A673 (cell line): ENCODE results near the gene IQGAP2. TPM values are rescaled to one million over a fixed set of nuclear protein-coding genes. Genes with fewer than 3 reads are reported as not detected.
A peak's percentile ranks its signal among the peaks of the same experiment; 100 is the strongest.

Experiments used
- BruUV-seq: library from RNA; stranded (reverse); fragments of 400-500 nt; replicated peaks from 2 replicates; lab custom pipeline; 2021; lab: Mats Ljungman, UMichigan
- CTCF ChIA-PET: fragments of 300-600 bp; sonication (Branson Sonifier 250); formaldehyde crosslinking; loops from one replicate; lab custom pipeline; 2022; ENCODE audit warnings: antibody characterized with exemption; lab: Charles Lee
- POLR2A ChIA-PET: fragments of 300-600 bp; sonication (Branson Sonifier 250); formaldehyde crosslinking; loops from one replicate; lab custom pipeline; 2022; ENCODE audit warnings: antibody characterized with exemption; ENCODE audit not compliant: low non-redundant PET; lab: Charles Lee
- DNase-seq: peaks from one replicate; pipeline ENCODE4 v3.0.0-alpha.2; 2015; ENCODE audit warnings: low spot score
- H3K27ac ChIP-seq: fragments of 200-600 bp; sonication (generic); 2 replicates; pipeline ENCODE4 v1.5.1; 2016; ENCODE audit warnings: mixed run types, low read depth, mild to moderate bottlenecking, mixed read lengths, antibody characterized with exemption, low read length; ENCODE audit not compliant: poor library complexity, severe bottlenecking
- H3K27me3 ChIP-seq: fragments of 200-600 bp; sonication (generic); replicated peaks from 2 replicates; pipeline ENCODE4 v1.6.1; 2017; ENCODE audit warnings: mixed run types, low read depth, mild to moderate bottlenecking, mixed read lengths, antibody characterized with exemption, low read length; ENCODE audit not compliant: insufficient read depth, poor library complexity
- H3K36me3 ChIP-seq: fragments of 200-600 bp; sonication (generic); 2 replicates; pipeline ENCODE4 v1.6.1; 2016; ENCODE audit warnings: mixed run types, mild to moderate bottlenecking, mixed read lengths, antibody characterized with exemption, low read length; ENCODE audit not compliant: insufficient read depth, poor library complexity, severe bottlenecking
- H3K4me1 ChIP-seq: fragments of 200-600 bp; sonication (generic); 2 replicates; pipeline ENCODE4 v1.6.1; 2017; ENCODE audit warnings: mixed run types, mild to moderate bottlenecking, mixed read lengths, antibody characterized with exemption, low read length; ENCODE audit not compliant: insufficient read depth, poor library complexity, severe bottlenecking
- H3K4me3 ChIP-seq: fragments of 200-600 bp; sonication (generic); 2 replicates; pipeline ENCODE4 v1.5.1; 2016; ENCODE audit warnings: low read depth, mixed run types, mild to moderate bottlenecking, mixed read lengths, low read length; ENCODE audit not compliant: poor library complexity, severe bottlenecking
- H3K9me3 ChIP-seq: fragments of 200-600 bp; sonication (generic); 2 replicates; pipeline ENCODE4 v1.6.1; 2016; ENCODE audit warnings: mixed run types, low read depth, mild to moderate bottlenecking, mixed read lengths, antibody characterized with exemption, low read length; ENCODE audit not compliant: poor library complexity, severe bottlenecking
- CTCF ChIP-seq: fragments of 300-800, 200-600 bp; sonication (generic); conservative IDR thresholded peaks from 2 replicates; pipeline ENCODE4 v1.5.1; 2017; ENCODE audit warnings: low read depth, mild to moderate bottlenecking, antibody characterized with exemption, low read length, moderate library complexity, mixed read lengths
- EZH2 ChIP-seq: fragments of 200-600 bp; sonication (generic); IDR thresholded peaks from 2 replicates; pipeline ENCODE4 v1.6.1; 2017; ENCODE audit warnings: borderline replicate concordance, low read depth, mild to moderate bottlenecking, mixed read lengths, antibody characterized with exemption, low read length; ENCODE audit not compliant: poor library complexity, severe bottlenecking
- intact Hi-C: fragments of 100-400 bp; cut with micrococcal nuclease; formaldehyde crosslinking; loops from one replicate; pipeline ENCODE4 v1.10.0; 2022; ENCODE audit not compliant: unreplicated experiment
- total RNA-seq: library from RNA; stranded (reverse); gene quantifications from 2 replicates; pipeline ENCODE4 v1.2.3, GENCODE V29; 2021

Gene IQGAP2
- total RNA-seq, 1 experiment from 2014 or later = 26.8 TPM

- no peak for DNase-seq
- no peaks in the 10 kb centered on the region for H3K9me3 ChIP-seq
- TF ChIP-seq CTCF (no peak), EZH2 (no peak)
- intact Hi-C loops = no loop called here
- H3K27me3 ChIP-seq = no peaks in the 10 kb centered on the region
- H3K4me1 ChIP-seq = peaks cover 52% of the 10 kb centered on the region
- CTCF ChIA-PET = no interaction called here
- peak overlapping the region; percentile 51 for H3K27ac ChIP-seq
- no peaks in the 10 kb centered on the region for H3K36me3 ChIP-seq
- POLR2A ChIA-PET = interaction anchor here (0.7 kb wide), 1 partner anchor 478 kb away, joined by 3 read pairs; no protein-coding TSS in a partner anchor
- no peak overlapping the region for H3K4me3 ChIP-seq
- no TSS peak for BruUV-seq
These were observed 119.2 kb downstream of the IQGAP2 start for GRCh38 chr5:76522103-76522935.

GRCh38 chr5:76524101-76524835, 121.2 kb downstream of the IQGAP2 start:
- no peak for DNase-seq

More at GRCh38 chr5:76524101-76524835, 121.2 kb downstream of the IQGAP2 start:
- Histone ChIP-seq H3K36me3 (no peaks in the 10 kb centered on the region), H3K27me3 (no peaks in the 10 kb centered on the region), H3K9me3 (no peaks in the 10 kb centered on the region), H3K4me1 (peaks cover 58% of the 10 kb centered on the region), H3K27ac (peak overlapping the region; percentile 55), H3K4me3 (no peak overlapping the region)
- ChIA-PET POLR2A (no interaction called here), CTCF (interaction anchor here (1.0 to 1.6 kb wide), 2 partner anchors 19 to 121 kb away, joined by 4 to 8 read pairs; no protein-coding TSS in a partner anchor)
- no TSS peak for BruUV-seq
- intact Hi-C loops = no loop called here
- TF ChIP-seq CTCF (no peak), EZH2 (no peak)
